ENCODE results near the gene ARF1.

The ARF1 gene

GRCh38 chr1:228096416-228097332, 14.2 kb downstream of the ARF1 start:
- Mint-ChIP-seq H3K27me3 (no peaks in the 10 kb centered on the region), H3K4me1 (ENCODE audit: low read depth) (peaks cover 40% of the 10 kb centered on the region), H3K36me3 (ENCODE audit: low read depth) (peaks cover 100% of the 10 kb centered on the region), H3K9me3 (peaks cover 14% of the 10 kb centered on the region), H3K4me3 (no peak overlapping the region), H3K27ac (peak overlapping the region; percentile 73)
- peak; percentile 22 for DNase-seq

- H3K27me3 Mint-ChIP-seq = no peaks in the 10 kb centered on the region
- peak; percentile 28 for DNase-seq
- H3K36me3 Mint-ChIP-seq (ENCODE audit: low read depth) = peaks cover 93% of the 10 kb centered on the region
- H3K4me1 Mint-ChIP-seq (ENCODE audit: low read depth) = peaks cover 32% of the 10 kb centered on the region
- H3K4me3 Mint-ChIP-seq = no peak overlapping the region
- peaks cover 14% of the 10 kb centered on the region for H3K9me3 Mint-ChIP-seq
- H3K27ac Mint-ChIP-seq = peak overlapping the region; percentile 73
Observed at GRCh38 chr1:228097333-228098081, 15.0 kb downstream of the ARF1 start.

- Mint-ChIP-seq H3K27ac (peak overlapping the region; percentile 81), H3K9me3 (peaks cover 14% of the 10 kb centered on the region), H3K27me3 (no peaks in the 10 kb centered on the region), H3K4me3 (no peak overlapping the region), H3K4me1 (ENCODE audit: low read depth) (peaks cover 31% of the 10 kb centered on the region), H3K36me3 (ENCODE audit: low read depth) (peaks cover 88% of the 10 kb centered on the region)
- DNase-seq = peak; percentile 27
Observed at GRCh38 chr1:228098323-228098931, 15.9 kb downstream of the ARF1 start.

- Mint-ChIP-seq H3K4me3 (no peak overlapping the region), H3K36me3 (ENCODE audit: low read depth) (peaks cover 83% of the 10 kb centered on the region), H3K27me3 (no peaks in the 10 kb centered on the region), H3K4me1 (ENCODE audit: low read depth) (peaks cover 36% of the 10 kb centered on the region), H3K9me3 (peaks cover 10% of the 10 kb centered on the region), H3K27ac (peak overlapping the region; percentile 81)
- no peak for DNase-seq
Observed at GRCh38 chr1:228099331-228099732, 16.8 kb downstream of the ARF1 start.

GRCh38 chr1:228100822-228101613, 18.5 kb downstream of the ARF1 start:
- DNase-seq = peak; percentile 32
- H3K9me3 Mint-ChIP-seq = no peaks in the 10 kb centered on the region
- peak overlapping the region; percentile 87 for H3K27ac Mint-ChIP-seq
- no peaks in the 10 kb centered on the region for H3K27me3 Mint-ChIP-seq
- peaks cover 30% of the 10 kb centered on the region for H3K4me1 Mint-ChIP-seq (ENCODE audit: low read depth)
- peaks cover 79% of the 10 kb centered on the region for H3K36me3 Mint-ChIP-seq (ENCODE audit: low read depth)
- H3K4me3 Mint-ChIP-seq = peak overlapping the region; percentile 92

GRCh38 chr1:228101614-228101993, 19.1 kb downstream of the ARF1 start:
- Mint-ChIP-seq H3K36me3 (ENCODE audit: low read depth) (peaks cover 79% of the 10 kb centered on the region), H3K27ac (peak overlapping the region; percentile 87), H3K4me3 (peak overlapping the region; percentile 92), H3K4me1 (ENCODE audit: low read depth) (peaks cover 30% of the 10 kb centered on the region), H3K27me3 (no peaks in the 10 kb centered on the region), H3K9me3 (no peaks in the 10 kb centered on the region)
- no peak for DNase-seq

GRCh38 chr1:228101994-228102790, 19.7 kb downstream of the ARF1 start:
- peak; percentile 74 for DNase-seq
- H3K27me3 Mint-ChIP-seq = no peaks in the 10 kb centered on the region
- H3K36me3 Mint-ChIP-seq (ENCODE audit: low read depth) = peaks cover 79% of the 10 kb centered on the region
- H3K4me3 Mint-ChIP-seq = peak overlapping the region; percentile 92
- no peaks in the 10 kb centered on the region for H3K9me3 Mint-ChIP-seq
- H3K27ac Mint-ChIP-seq = peak overlapping the region; percentile 86
- H3K4me1 Mint-ChIP-seq (ENCODE audit: low read depth) = peaks cover 30% of the 10 kb centered on the region

- H3K27ac Mint-ChIP-seq = peak within 1 kb of the TSS; percentile 97
- H3K4me3 Mint-ChIP-seq = peak within 1 kb of the TSS; percentile 92
- DNase-seq = peak; percentile 97
- H3K36me3 Mint-ChIP-seq (ENCODE audit: low read depth) = peaks cover 78% of the 10 kb centered on the region
- H3K9me3 Mint-ChIP-seq = no peaks in the 10 kb centered on the region
- H3K4me1 Mint-ChIP-seq (ENCODE audit: low read depth) = peaks cover 36% of the 10 kb centered on the region
- H3K27me3 Mint-ChIP-seq = no peaks in the 10 kb centered on the region
Observed at GRCh38 chr1:228102791-228103620, 20.5 kb downstream of the ARF1 start, which contains the start of gene C1orf35. TSS of gene C1orf35 (minus strand) at chr1:228103325. CDS start at chr1:228103227, 98 bp downstream.

GRCh38 chr1:228104526-228105269, 22.2 kb downstream of the ARF1 start:
- Mint-ChIP-seq H3K36me3 (ENCODE audit: low read depth) (peaks cover 72% of the 10 kb centered on the region), H3K4me3 (peak overlapping the region; percentile 92), H3K27ac (peak overlapping the region; percentile 45), H3K27me3 (no peaks in the 10 kb centered on the region), H3K9me3 (no peaks in the 10 kb centered on the region), H3K4me1 (ENCODE audit: low read depth) (peaks cover 41% of the 10 kb centered on the region)
- no peak for DNase-seq

GRCh38 chr1:228105270-228105995, 22.9 kb downstream of the ARF1 start:
- Mint-ChIP-seq H3K36me3 (ENCODE audit: low read depth) (peaks cover 65% of the 10 kb centered on the region), H3K27ac (peak overlapping the region; percentile 45)
- no peak for DNase-seq

GRCh38 chr1:228105996-228106799, 23.7 kb downstream of the ARF1 start:
- Mint-ChIP-seq H3K9me3 (no peaks in the 10 kb centered on the region), H3K27me3 (no peaks in the 10 kb centered on the region), H3K27ac (peak overlapping the region; percentile 70), H3K36me3 (ENCODE audit: low read depth) (peaks cover 57% of the 10 kb centered on the region), H3K4me1 (ENCODE audit: low read depth) (peaks cover 46% of the 10 kb centered on the region), H3K4me3 (peak overlapping the region; percentile 23)
- DNase-seq = no peak

More at GRCh38 chr1:228105270-228105995, 22.9 kb downstream of the ARF1 start:
- Mint-ChIP-seq H3K4me3 (no peak overlapping the region), H3K4me1 (ENCODE audit: low read depth) (peaks cover 48% of the 10 kb centered on the region), H3K9me3 (no peaks in the 10 kb centered on the region), H3K27me3 (no peaks in the 10 kb centered on the region)

Data from activated T-cell treated with anti-CD3 and anti-CD28 coated beads, Interleukin-2, amount 50 U/mL, for 24 hours (primary cell).